ENCODE data around the gene IL21.

IL21 gene

DNA sequence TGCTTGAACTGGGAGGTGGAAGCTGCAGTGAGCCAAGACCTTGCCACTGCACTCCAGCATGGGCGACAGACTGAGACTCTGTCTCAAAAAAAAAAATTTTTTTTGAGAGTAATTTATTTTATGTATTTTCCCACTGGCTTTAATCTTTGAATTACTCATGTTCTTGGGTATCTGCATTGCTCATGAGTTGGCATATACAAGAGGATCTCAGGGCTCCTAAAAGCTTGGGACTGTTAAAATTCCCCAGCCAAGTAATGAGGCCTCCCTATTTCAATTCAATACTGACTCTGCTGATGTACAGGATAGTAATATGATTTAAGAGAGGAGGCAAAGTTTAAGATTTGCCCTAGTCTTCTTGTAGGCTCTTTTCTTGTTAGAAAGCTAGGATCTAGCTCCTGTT, 6.2 kb downstream of the IL21 start:
- no peaks in the 10 kb centered on the region for H3K9me3 ChIP-seq (replicated peaks; ENCODE audit: insufficient read depth, low read length)
- H3K4me1 ChIP-seq (ENCODE audit: low read length) = peaks cover 18% of the 10 kb centered on the region
- H2AFZ ChIP-seq (ENCODE audit: low read length) = no peak overlapping the region
- no peak for DNase-seq
- no peaks in the 10 kb centered on the region for H3K27me3 ChIP-seq (replicated peaks; ENCODE audit: insufficient read depth, low read length)
- no peaks in the 10 kb centered on the region for H3K79me2 ChIP-seq (ENCODE audit: low read length)
- H4K20me1 ChIP-seq (ENCODE audit: insufficient read depth, low read length) = no peaks in the 10 kb centered on the region
- TF ChIP-seq, protein P1, sequence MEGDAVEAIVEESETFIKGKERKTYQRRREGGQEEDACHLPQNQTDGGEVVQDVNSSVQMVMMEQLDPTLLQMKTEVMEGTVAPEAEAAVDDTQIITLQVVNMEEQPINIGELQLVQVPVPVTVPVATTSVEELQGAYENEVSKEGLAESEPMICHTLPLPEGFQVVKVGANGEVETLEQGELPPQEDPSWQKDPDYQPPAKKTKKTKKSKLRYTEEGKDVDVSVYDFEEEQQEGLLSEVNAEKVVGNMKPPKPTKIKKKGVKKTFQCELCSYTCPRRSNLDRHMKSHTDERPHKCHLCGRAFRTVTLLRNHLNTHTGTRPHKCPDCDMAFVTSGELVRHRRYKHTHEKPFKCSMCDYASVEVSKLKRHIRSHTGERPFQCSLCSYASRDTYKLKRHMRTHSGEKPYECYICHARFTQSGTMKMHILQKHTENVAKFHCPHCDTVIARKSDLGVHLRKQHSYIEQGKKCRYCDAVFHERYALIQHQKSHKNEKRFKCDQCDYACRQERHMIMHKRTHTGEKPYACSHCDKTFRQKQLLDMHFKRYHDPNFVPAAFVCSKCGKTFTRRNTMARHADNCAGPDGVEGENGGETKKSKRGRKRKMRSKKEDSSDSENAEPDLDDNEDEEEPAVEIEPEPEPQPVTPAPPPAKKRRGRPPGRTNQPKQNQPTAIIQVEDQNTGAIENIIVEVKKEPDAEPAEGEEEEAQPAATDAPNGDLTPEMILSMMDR (IDR thresholded peaks at IDR 0.05; ENCODE audit: low read length) = no peak
- TF ChIP-seq EZH2phosphoT487 (IDR thresholded peaks at IDR 0.05; ENCODE audit: low read length) (no peak), EZH2 (optimal IDR thresholded peaks at IDR 0.05; ENCODE audit: low read depth, low read length) (no peak)
- H3K9me2 ChIP-seq (replicated peaks; ENCODE audit: insufficient read depth, low read length) = no peaks in the 10 kb centered on the region
- no peak overlapping the region for H3K27ac ChIP-seq (ENCODE audit: low read length)
- no peak overlapping the region for H3K4me2 ChIP-seq (ENCODE audit: low read depth, low read length)
- H3K9ac ChIP-seq (ENCODE audit: low read length) = no peak overlapping the region
- H3K4me3 ChIP-seq (ENCODE audit: low read length) = no peak overlapping the region
- peaks cover 15% of the 10 kb centered on the region for H3F3A ChIP-seq (ENCODE audit: insufficient read depth, low read length)
- H3K36me3 ChIP-seq (replicated peaks; ENCODE audit: insufficient read depth, low read length) = no peaks in the 10 kb centered on the region

DNA sequence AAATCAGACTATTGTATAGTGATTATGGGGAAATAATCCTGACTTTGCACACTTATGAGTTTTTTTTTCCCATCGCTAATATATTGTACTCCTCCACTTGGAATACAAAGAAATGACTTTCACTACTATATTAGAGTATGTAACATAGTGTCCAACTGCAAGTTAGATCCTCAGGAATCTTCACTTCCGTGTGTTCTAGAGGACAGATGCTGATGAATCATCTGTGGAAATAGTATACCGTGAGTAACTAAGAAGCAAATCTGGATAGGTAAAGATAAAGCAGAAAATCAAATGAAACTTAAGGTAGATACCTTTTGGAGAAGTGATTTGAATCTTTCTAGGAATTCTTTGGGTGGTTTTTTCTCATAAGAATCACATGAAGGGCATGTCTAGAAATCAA, 8.3 kb downstream of the IL21 start:
- Histone ChIP-seq H3K27ac (ENCODE audit: low read length) (no peak overlapping the region), H3K4me3 (ENCODE audit: low read length) (no peak overlapping the region), H3K9ac (ENCODE audit: low read length) (no peak overlapping the region), H3K4me2 (ENCODE audit: low read depth, low read length) (no peak overlapping the region), H3K27me3 (replicated peaks; ENCODE audit: insufficient read depth, low read length) (no peaks in the 10 kb centered on the region), H4K20me1 (ENCODE audit: insufficient read depth, low read length) (no peaks in the 10 kb centered on the region), H3K79me2 (ENCODE audit: low read length) (no peaks in the 10 kb centered on the region), H2AFZ (ENCODE audit: low read length) (no peak overlapping the region), H3F3A (ENCODE audit: insufficient read depth, low read length) (peaks cover 12% of the 10 kb centered on the region), H3K36me3 (replicated peaks; ENCODE audit: insufficient read depth, low read length) (no peaks in the 10 kb centered on the region), H3K4me1 (ENCODE audit: low read length) (peaks cover 10% of the 10 kb centered on the region), H3K9me2 (replicated peaks; ENCODE audit: insufficient read depth, low read length) (no peaks in the 10 kb centered on the region), H3K9me3 (replicated peaks; ENCODE audit: insufficient read depth, low read length) (no peaks in the 10 kb centered on the region)
- no peak for TF ChIP-seq EZH2phosphoT487 (IDR thresholded peaks at IDR 0.05; ENCODE audit: low read length)
- TF ChIP-seq, protein P1 (IDR thresholded peaks at IDR 0.05; ENCODE audit: low read length) = no peak
- DNase-seq = no peak

DNA sequence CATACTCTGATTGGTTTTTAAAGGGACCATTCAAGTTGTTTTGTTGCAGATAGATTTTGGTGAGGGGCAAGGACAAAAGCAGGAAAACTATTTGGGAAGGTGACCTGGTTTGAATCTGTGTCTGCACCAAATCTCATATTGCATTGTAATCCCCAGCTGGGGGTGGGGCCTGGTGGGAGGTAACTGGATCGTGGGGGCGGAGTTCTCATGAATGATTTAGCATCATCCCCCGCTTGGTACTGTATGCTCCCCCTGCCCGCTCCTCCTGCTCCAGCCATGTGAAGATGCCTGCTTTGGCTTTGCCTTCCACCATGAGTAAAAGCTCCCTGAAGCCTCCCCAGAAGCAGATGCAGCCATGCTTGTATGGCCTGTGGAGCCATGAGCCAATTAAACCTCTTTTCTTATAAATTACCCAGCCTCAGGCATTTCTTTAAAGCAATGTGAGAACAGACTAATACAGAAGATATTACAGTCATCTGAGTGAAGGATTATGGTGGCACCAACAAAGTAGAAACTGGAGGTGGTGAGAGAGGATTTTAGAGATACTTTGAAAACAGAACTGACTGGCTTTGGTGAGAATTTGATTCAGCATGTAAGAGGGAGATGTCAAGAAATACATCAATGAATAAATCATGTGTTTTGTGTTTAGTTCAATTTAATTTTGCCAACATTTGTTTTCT, 14.4 kb downstream of the IL21 start:
- no peak overlapping the region for H2AFZ ChIP-seq (ENCODE audit: low read length)

More for the DNA sequence above, 14.4 kb downstream of the IL21 start:
- Histone ChIP-seq H3K36me3 (replicated peaks; ENCODE audit: insufficient read depth, low read length) (no peaks in the 10 kb centered on the region), H3F3A (ENCODE audit: insufficient read depth, low read length) (no peaks in the 10 kb centered on the region), H3K4me3 (ENCODE audit: low read length) (no peak overlapping the region), H3K4me1 (ENCODE audit: low read length) (peaks cover 5% of the 10 kb centered on the region; the same call in 1 of the 2 replicates), H3K9me3 (replicated peaks; ENCODE audit: insufficient read depth, low read length) (no peaks in the 10 kb centered on the region), H3K9me2 (replicated peaks; ENCODE audit: insufficient read depth, low read length) (no peaks in the 10 kb centered on the region), H3K27me3 (replicated peaks; ENCODE audit: insufficient read depth, low read length) (no peaks in the 10 kb centered on the region), H4K20me1 (ENCODE audit: insufficient read depth, low read length) (no peaks in the 10 kb centered on the region), H3K9ac (ENCODE audit: low read length) (no peak overlapping the region), H3K27ac (ENCODE audit: low read length) (no peak overlapping the region), H3K4me2 (ENCODE audit: low read depth, low read length) (no peak overlapping the region), H3K79me2 (ENCODE audit: low read length) (no peaks in the 10 kb centered on the region)
- DNase-seq = no peak
- TF ChIP-seq EZH2phosphoT487 (IDR thresholded peaks at IDR 0.05; ENCODE audit: low read length) = no peak
- no peak for TF ChIP-seq EZH2 (optimal IDR thresholded peaks at IDR 0.05; ENCODE audit: low read depth, low read length)
- TF ChIP-seq, protein P1 (IDR thresholded peaks at IDR 0.05; ENCODE audit: low read length) = no peak
